Natural killer cell treated with Interleukin-12 subunit alpha and Interleukin-12 subunit beta and Interleukin-15 and Interleukin-18, amount 100 ng/mL, for 72 hours (primary cell): Measurements from ENCODE around the gene PBX4. TPM values are rescaled to one million over a fixed set of nuclear protein-coding genes. Genes with fewer than 3 reads are reported as not detected.

ENCODE experiments used
- ATAC-seq, 2 donors: fragments of 150-1000 bp; cut with Tn5 transposase in 1 of 2; sonication (Bioruptor Pico), chemical (Tn5 transposase) in 1 of 2; 2 replicates each; pipeline ENCODE4 v1.10.0; 2021
- DNase-seq: peaks from one replicate; pipeline ENCODE4 v3.0.0; 2022; ENCODE audit warnings: low spot score
- H3K27ac Mint-ChIP-seq, 2 donors: 1 replicate in 1 of 2; 2 replicates in 1 of 2; pipeline ENCODE4 v1.8.0; 2022; ENCODE audit warnings: mixed read lengths in 2 of 2, mild to moderate bottlenecking in 1 of 2, moderate library complexity in 1 of 2
- H3K27me3 Mint-ChIP-seq, 2 donors: 1 replicate in 1 of 2; 2 replicates in 1 of 2; pipeline ENCODE4 v1.8.0; 2022; ENCODE audit warnings: mixed read lengths in 2 of 2
- H3K36me3 Mint-ChIP-seq: one replicate; pipeline ENCODE4 v1.8.0; 2022; ENCODE audit warnings: mixed read lengths
- H3K4me1 Mint-ChIP-seq, 2 donors: 1 replicate in 1 of 2; 2 replicates in 1 of 2; pipeline ENCODE4 v1.8.0; 2022; ENCODE audit warnings: low read depth in 2 of 2, mixed read lengths in 2 of 2, mild to moderate bottlenecking in 1 of 2
- H3K4me3 Mint-ChIP-seq: one replicate; pipeline ENCODE4 v1.8.0; 2022; ENCODE audit warnings: mixed read lengths
- H3K9me3 Mint-ChIP-seq: 2 replicates; pipeline ENCODE4 v1.8.0; 2022; ENCODE audit warnings: mixed read lengths
- total RNA-seq, 2 donors: library from RNA; stranded (reverse); gene quantifications; one replicate each; pipeline ENCODE4 v1.2.3, GENCODE V29; 2022

The PBX4 gene
- total RNA-seq, 2 donors from 2014 or later = 26.3 to 80.1 TPM

GRCh38 chr19:19559931-19560330, 58.6 kb downstream of the PBX4 start:
- no peaks in the 10 kb centered on the region for H3K27me3 Mint-ChIP-seq
- no peak for DNase-seq
- no peaks in the 10 kb centered on the region for H3K36me3 Mint-ChIP-seq
- peaks cover 0 to 4% of the 10 kb centered on the region in 2 donors for H3K4me1 Mint-ChIP-seq
- ATAC-seq = no peak
- H3K4me3 Mint-ChIP-seq = no peak overlapping the region
- H3K27ac Mint-ChIP-seq = no peak overlapping the region
- H3K9me3 Mint-ChIP-seq = no peaks in the 10 kb centered on the region

- ATAC-seq (peak in 1 of 2 donors; percentile 36), DNase-seq (no peak)
- Mint-ChIP-seq H3K27me3 (no peaks in the 10 kb centered on the region), H3K27ac (no peak overlapping the region), H3K4me3 (no peak overlapping the region), H3K36me3 (no peaks in the 10 kb centered on the region), H3K4me1 (peaks cover 0 to 6% of the 10 kb centered on the region in 2 donors), H3K9me3 (no peaks in the 10 kb centered on the region)
These were observed 59.9 kb downstream of the PBX4 start for GRCh38 chr19:19558636-19559035.

GRCh38 chr19:19558055-19558454, 60.4 kb downstream of the PBX4 start:
- Mint-ChIP-seq H3K4me3 (no peak overlapping the region), H3K36me3 (no peaks in the 10 kb centered on the region), H3K27ac (no peak overlapping the region), H3K27me3 (no peaks in the 10 kb centered on the region), H3K9me3 (no peaks in the 10 kb centered on the region), H3K4me1 (peaks cover 0 to 6% of the 10 kb centered on the region in 2 donors)
- ATAC-seq (no peak), DNase-seq (no peak)

GRCh38 chr19:19554074-19555023, 64.1 kb downstream of the PBX4 start:
- DNase-seq = peak; percentile 75
- no peak overlapping the region for H3K4me3 Mint-ChIP-seq
- no peaks in the 10 kb centered on the region for H3K27me3 Mint-ChIP-seq
- peaks cover 0 to 6% of the 10 kb centered on the region in 2 donors for H3K4me1 Mint-ChIP-seq
- H3K9me3 Mint-ChIP-seq = no peaks in the 10 kb centered on the region
- peak overlapping the region in 1 of 2 donors; percentile 72 for H3K27ac Mint-ChIP-seq
- H3K36me3 Mint-ChIP-seq = no peaks in the 10 kb centered on the region
- ATAC-seq = peak; percentile 56 to 75

- Mint-ChIP-seq H3K27me3 (no peaks in the 10 kb centered on the region), H3K36me3 (no peaks in the 10 kb centered on the region), H3K4me3 (no peak overlapping the region), H3K27ac (no peak overlapping the region), H3K9me3 (no peaks in the 10 kb centered on the region), H3K4me1 (peaks cover 0 to 3% of the 10 kb centered on the region in 2 donors)
- ATAC-seq (no peak), DNase-seq (no peak)
These were observed 64.8 kb downstream of the PBX4 start for GRCh38 chr19:19553670-19554069.

- Mint-ChIP-seq H3K27ac (no peak overlapping the region), H3K4me3 (no peak overlapping the region), H3K4me1 (peaks cover 0 to 3% of the 10 kb centered on the region in 2 donors), H3K27me3 (no peaks in the 10 kb centered on the region), H3K9me3 (no peaks in the 10 kb centered on the region), H3K36me3 (no peaks in the 10 kb centered on the region)
- no peak for ATAC-seq
- no peak for DNase-seq
These were observed 65.7 kb downstream of the PBX4 start for GRCh38 chr19:19552798-19553197.

GRCh38 chr19:19551853-19552192, 66.7 kb downstream of the PBX4 start:
- no peak overlapping the region for H3K27ac Mint-ChIP-seq
- H3K9me3 Mint-ChIP-seq = no peaks in the 10 kb centered on the region
- H3K4me3 Mint-ChIP-seq = no peak overlapping the region
- peaks cover 0 to 3% of the 10 kb centered on the region in 2 donors for H3K4me1 Mint-ChIP-seq
- no peak for DNase-seq
- no peak for ATAC-seq
- H3K27me3 Mint-ChIP-seq = no peaks in the 10 kb centered on the region
- no peaks in the 10 kb centered on the region for H3K36me3 Mint-ChIP-seq

- no peak overlapping the region for H3K27ac Mint-ChIP-seq
- DNase-seq (no peak), ATAC-seq (no peak)
These were observed 67.3 kb downstream of the PBX4 start for GRCh38 chr19:19550972-19551852.

GRCh38 chr19:19550485-19550929, 68.0 kb downstream of the PBX4 start:
- H3K27ac Mint-ChIP-seq = no peak overlapping the region
- peaks cover 0 to 3% of the 10 kb centered on the region in 2 donors for H3K4me1 Mint-ChIP-seq
- no peaks in the 10 kb centered on the region for H3K9me3 Mint-ChIP-seq
- no peak overlapping the region for H3K4me3 Mint-ChIP-seq
- DNase-seq = no peak
- H3K36me3 Mint-ChIP-seq = no peaks in the 10 kb centered on the region
- H3K27me3 Mint-ChIP-seq = no peaks in the 10 kb centered on the region
- ATAC-seq = no peak

More at GRCh38 chr19:19550972-19551852, 67.3 kb downstream of the PBX4 start:
- no peak overlapping the region for H3K4me3 Mint-ChIP-seq
- no peaks in the 10 kb centered on the region for H3K27me3 Mint-ChIP-seq
- H3K4me1 Mint-ChIP-seq = peaks cover 0 to 3% of the 10 kb centered on the region in 2 donors
- H3K36me3 Mint-ChIP-seq = no peaks in the 10 kb centered on the region
- H3K9me3 Mint-ChIP-seq = no peaks in the 10 kb centered on the region

GRCh38 chr19:19549804-19550464, 68.6 kb downstream of the PBX4 start:
- H3K36me3 Mint-ChIP-seq = no peaks in the 10 kb centered on the region
- DNase-seq = no peak
- H3K27ac Mint-ChIP-seq = no peak overlapping the region
- no peak for ATAC-seq
- no peaks in the 10 kb centered on the region for H3K27me3 Mint-ChIP-seq
- peaks cover 0 to 3% of the 10 kb centered on the region in 2 donors for H3K4me1 Mint-ChIP-seq
- no peak overlapping the region for H3K4me3 Mint-ChIP-seq
- no peaks in the 10 kb centered on the region for H3K9me3 Mint-ChIP-seq

- no peak for ATAC-seq
- Mint-ChIP-seq H3K27ac (no peak overlapping the region), H3K9me3 (no peaks in the 10 kb centered on the region), H3K36me3 (no peaks in the 10 kb centered on the region), H3K4me1 (no peaks in the 10 kb centered on the region), H3K4me3 (no peak overlapping the region), H3K27me3 (no peaks in the 10 kb centered on the region)
- no peak for DNase-seq
These were observed 69.3 kb downstream of the PBX4 start for GRCh38 chr19:19548915-19549759.

GRCh38 chr19:19547674-19548336, 70.7 kb downstream of the PBX4 start:
- Mint-ChIP-seq H3K4me3 (no peak overlapping the region), H3K9me3 (no peaks in the 10 kb centered on the region), H3K27ac (no peak overlapping the region), H3K4me1 (no peaks in the 10 kb centered on the region), H3K27me3 (no peaks in the 10 kb centered on the region), H3K36me3 (no peaks in the 10 kb centered on the region)
- DNase-seq (no peak), ATAC-seq (no peak)
